Dermis microvascular lymphatic vessel endothelial cell (primary cell): Measurements from ENCODE around the gene SLC25A13. TPM values are rescaled to one million over a fixed set of nuclear protein-coding genes. Genes with fewer than 3 reads are reported as not detected.
"Not testable (repeated sequence)": the region's sequence is repeated elsewhere in the genome, so short reads cannot be mapped to it uniquely, and the experiment has no call there.

Experiments used
- DNase-seq, 2 donors: peaks; one replicate each; pipeline versions ENCODE4 v3.0.0 to v3.0.0-alpha.2; 2010; ENCODE audit warnings: low read depth in 2 of 2
- total RNA-seq: library from RNA; depleted of rRNA; stranded (reverse); fragments of >200 nt; gene quantifications from 2 replicates; pipeline ENCODE4 v1.2.1, GENCODE V29; 2014

SLC25A13 gene
- 21.6 and 30.1 TPM in 2 replicates for total RNA-seq

- DNase-seq: peak; percentile 64 to 85
These were observed at the start of gene SLC25A13 for GRCh38 chr7:96321658-96322372. Gene SLC25A13, minus strand, starts transcription at chr7:96322098. Its CDS starts 142 bp downstream, at chr7:96321956.

GRCh38 chr7:96365916-96366315 is 44.0 kb upstream of the SLC25A13 start:
- DNase-seq: not testable (repeated sequence)

GRCh38 chr7:96361116-96361857 is 39.4 kb upstream of the SLC25A13 start:
- no peak for DNase-seq

GRCh38 chr7:96359876-96360275 is 38.0 kb upstream of the SLC25A13 start:
- DNase-seq: no peak

GRCh38 chr7:96358236-96358971 is 36.5 kb upstream of the SLC25A13 start:
- DNase-seq: not testable (repeated sequence)

GRCh38 chr7:96355990-96356506 is 34.1 kb upstream of the SLC25A13 start:
- no peak for DNase-seq

GRCh38 chr7:96354881-96355280 is 33.0 kb upstream of the SLC25A13 start:
- no peak for DNase-seq

GRCh38 chr7:96349572-96349971 is 27.7 kb upstream of the SLC25A13 start:
- no peak for DNase-seq

- no peak for DNase-seq
These were observed 25.6 kb upstream of the SLC25A13 start for GRCh38 chr7:96347471-96347870.

- DNase-seq: no peak
These were observed 24.5 kb upstream of the SLC25A13 start for GRCh38 chr7:96346293-96346953.

GRCh38 chr7:96344236-96344635 is 22.3 kb upstream of the SLC25A13 start:
- DNase-seq: no peak

- DNase-seq: no peak
These were observed 20.2 kb upstream of the SLC25A13 start for GRCh38 chr7:96342049-96342448.

- DNase-seq: no peak
These were observed 15.6 kb upstream of the SLC25A13 start for GRCh38 chr7:96337519-96337918.

GRCh38 chr7:96332325-96332724 is 10.4 kb upstream of the SLC25A13 start:
- DNase-seq: no peak

GRCh38 chr7:96331775-96332174 is 9.9 kb upstream of the SLC25A13 start:
- no peak for DNase-seq

GRCh38 chr7:96331233-96331632 is 9.3 kb upstream of the SLC25A13 start:
- DNase-seq: no peak

GRCh38 chr7:96330193-96330592 is 8.3 kb upstream of the SLC25A13 start:
- DNase-seq: peak in 1 of 2 donors; percentile 26

GRCh38 chr7:96329241-96329640 is 7.3 kb upstream of the SLC25A13 start:
- no peak for DNase-seq

GRCh38 chr7:96328016-96328415 is 6.1 kb upstream of the SLC25A13 start:
- DNase-seq: peak in 1 of 2 donors; percentile 34

GRCh38 chr7:96327429-96327828 is 5.5 kb upstream of the SLC25A13 start:
- DNase-seq: peak in 1 of 2 donors; percentile 13

- not testable (repeated sequence) for DNase-seq
These were observed 4.9 kb upstream of the SLC25A13 start for GRCh38 chr7:96326752-96327151.
